Right atrium auricular region (tissue), 2 donors: ENCODE data around the gene SMC5. TPM values are rescaled to one million over a fixed set of nuclear protein-coding genes. Genes with fewer than 3 reads are reported as not detected.
"Not testable (repeated sequence)": the region's sequence is repeated elsewhere in the genome, so short reads cannot be mapped to it uniquely, and the experiment has no call there.

Experiments
- DNase-seq: peaks from one replicate; pipeline ENCODE4 v3.0.0-alpha.2; 2019; ENCODE audit warnings: low spot score
- H3K27ac ChIP-seq, 2 donors: fragments of 200-600 bp; sonication (generic); 1 replicate in 1 of 2; 2 replicates in 1 of 2; pipeline ENCODE4 v1.5.1; 2016 to 2019
- H3K27me3 ChIP-seq, 2 donors: fragments of 200-600 bp; sonication (generic); one replicate each; pipeline versions ENCODE4 v1.5.1 to v1.6.0; 2017 to 2019
- H3K36me3 ChIP-seq: fragments of 200-600 bp; sonication (generic); one replicate; pipeline ENCODE4 v1.5.1; 2016
- H3K4me1 ChIP-seq, 2 donors: fragments of 200-600 bp; sonication (generic); one replicate each; pipeline versions ENCODE4 v1.5.1 to v1.6.0; 2017 to 2019
- H3K4me3 ChIP-seq, 2 donors: fragments of 200-600 bp; sonication (generic); 1 replicate in 1 of 2; 2 replicates in 1 of 2; pipeline ENCODE4 v1.5.1; 2017 to 2019; ENCODE audit warnings: mild to moderate bottlenecking in 1 of 2, moderate library complexity in 1 of 2
- H3K9me3 ChIP-seq, 2 donors: fragments of 200-600 bp; sonication (generic); one replicate each; pipeline ENCODE4 v1.5.1; 2019
- total RNA-seq, 2 donors: library from RNA; depleted of rRNA; stranded (reverse); fragments of >200 nt; gene quantifications; one replicate each; pipeline ENCODE4 v1.1.0, GENCODE V29; 2016
- TF ChIP-seq, protein P1 (sequence below), 2 donors: fragments of 200-600 bp; sonication (generic); IDR thresholded peaks; one replicate each; pipeline ENCODE4 v1.5.1; 2019; ENCODE audit warnings: antibody characterized with exemption in 2 of 2

The SMC5 gene
- total RNA-seq, 2 donors from 2014 or later, result 11.4 to 15.0 TPM

DNA sequence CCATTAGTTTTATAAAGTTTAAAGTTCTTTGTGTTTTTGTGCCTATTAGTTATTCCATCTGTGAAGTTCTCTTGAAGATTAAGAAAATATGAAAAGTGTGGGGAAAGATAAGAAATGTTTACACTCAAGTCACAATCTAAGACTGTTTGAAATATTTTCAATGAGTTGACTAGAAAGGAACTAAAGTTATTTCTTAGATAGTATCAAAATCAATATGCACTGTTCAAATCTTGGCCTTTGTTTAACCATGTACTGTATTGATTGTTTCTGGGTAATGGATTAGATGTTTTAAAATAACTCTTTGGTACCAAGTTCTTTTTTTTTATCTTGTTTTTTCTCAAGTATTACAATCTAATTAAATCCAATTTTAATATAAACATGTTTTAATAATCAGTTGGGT lies 46.0 kb downstream of the SMC5 start:
- H3K36me3 ChIP-seq, result peaks cover 47% of the 10 kb centered on the region
- no peaks in the 10 kb centered on the region for H3K27me3 ChIP-seq
- H3K27ac ChIP-seq, result no peak overlapping the region
- no peak for DNase-seq
- no peaks in the 10 kb centered on the region for H3K9me3 ChIP-seq
- H3K4me1 ChIP-seq, result no peaks in the 10 kb centered on the region
- H3K4me3 ChIP-seq, result no peak overlapping the region
- TF ChIP-seq, protein P1, sequence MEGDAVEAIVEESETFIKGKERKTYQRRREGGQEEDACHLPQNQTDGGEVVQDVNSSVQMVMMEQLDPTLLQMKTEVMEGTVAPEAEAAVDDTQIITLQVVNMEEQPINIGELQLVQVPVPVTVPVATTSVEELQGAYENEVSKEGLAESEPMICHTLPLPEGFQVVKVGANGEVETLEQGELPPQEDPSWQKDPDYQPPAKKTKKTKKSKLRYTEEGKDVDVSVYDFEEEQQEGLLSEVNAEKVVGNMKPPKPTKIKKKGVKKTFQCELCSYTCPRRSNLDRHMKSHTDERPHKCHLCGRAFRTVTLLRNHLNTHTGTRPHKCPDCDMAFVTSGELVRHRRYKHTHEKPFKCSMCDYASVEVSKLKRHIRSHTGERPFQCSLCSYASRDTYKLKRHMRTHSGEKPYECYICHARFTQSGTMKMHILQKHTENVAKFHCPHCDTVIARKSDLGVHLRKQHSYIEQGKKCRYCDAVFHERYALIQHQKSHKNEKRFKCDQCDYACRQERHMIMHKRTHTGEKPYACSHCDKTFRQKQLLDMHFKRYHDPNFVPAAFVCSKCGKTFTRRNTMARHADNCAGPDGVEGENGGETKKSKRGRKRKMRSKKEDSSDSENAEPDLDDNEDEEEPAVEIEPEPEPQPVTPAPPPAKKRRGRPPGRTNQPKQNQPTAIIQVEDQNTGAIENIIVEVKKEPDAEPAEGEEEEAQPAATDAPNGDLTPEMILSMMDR (IDR thresholded peaks at IDR 0.05), result no peak

DNA sequence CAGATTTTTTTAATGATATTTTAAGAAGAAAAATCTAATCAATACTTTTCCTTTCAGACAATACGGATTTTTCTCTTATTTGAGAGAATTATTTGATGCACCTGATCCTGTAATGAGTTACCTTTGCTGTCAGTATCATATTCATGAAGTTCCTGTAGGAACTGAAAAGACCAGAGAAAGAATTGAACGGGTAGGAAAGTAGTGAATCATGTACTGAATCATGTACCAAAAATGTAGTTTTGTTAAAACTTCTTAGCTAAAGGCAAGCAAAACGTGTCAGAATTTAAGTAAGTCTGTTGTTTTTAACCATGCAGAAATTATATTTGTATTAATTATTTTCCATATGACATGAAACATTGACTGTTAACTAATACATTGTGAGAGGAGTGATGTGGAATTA lies 56.6 kb downstream of the SMC5 start:
- Histone ChIP-seq H3K27me3 (no peaks in the 10 kb centered on the region), H3K36me3 (peaks cover 49% of the 10 kb centered on the region), H3K4me3 (no peak overlapping the region), H3K4me1 (no peaks in the 10 kb centered on the region), H3K9me3 (no peaks in the 10 kb centered on the region), H3K27ac (no peak overlapping the region)
- TF ChIP-seq, protein P1 (IDR thresholded peaks at IDR 0.05), result no peak
- DNase-seq, result no peak

DNA sequence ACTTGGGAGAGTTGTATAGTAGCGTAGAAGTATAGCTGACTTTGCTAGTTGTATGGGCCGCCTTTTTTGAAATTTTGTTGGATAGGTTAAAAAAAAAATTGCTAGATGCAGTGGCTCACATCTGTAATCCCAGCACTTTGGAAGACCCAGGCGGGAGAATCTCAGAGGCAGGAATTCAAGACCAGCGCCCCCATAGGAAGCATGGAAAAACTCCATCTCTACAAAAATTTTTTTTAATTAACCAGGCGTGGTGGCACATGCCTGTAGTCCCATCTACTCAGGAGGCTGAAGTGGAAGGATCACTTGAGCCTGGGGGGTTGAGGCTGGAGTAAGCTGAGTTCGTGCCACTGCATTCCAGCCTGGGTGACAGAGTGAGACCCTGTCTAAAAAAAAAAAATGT lies 59.2 kb downstream of the SMC5 start:
- TF ChIP-seq, protein P1 (IDR thresholded peaks at IDR 0.05), result no peak
- DNase-seq, result no peak
- no peaks in the 10 kb centered on the region for H3K4me1 ChIP-seq
- H3K9me3 ChIP-seq, result no peaks in the 10 kb centered on the region
- no peak overlapping the region for H3K27ac ChIP-seq
- H3K36me3 ChIP-seq, result peaks cover 60% of the 10 kb centered on the region
- no peak overlapping the region for H3K4me3 ChIP-seq
- H3K27me3 ChIP-seq, result no peaks in the 10 kb centered on the region

DNA sequence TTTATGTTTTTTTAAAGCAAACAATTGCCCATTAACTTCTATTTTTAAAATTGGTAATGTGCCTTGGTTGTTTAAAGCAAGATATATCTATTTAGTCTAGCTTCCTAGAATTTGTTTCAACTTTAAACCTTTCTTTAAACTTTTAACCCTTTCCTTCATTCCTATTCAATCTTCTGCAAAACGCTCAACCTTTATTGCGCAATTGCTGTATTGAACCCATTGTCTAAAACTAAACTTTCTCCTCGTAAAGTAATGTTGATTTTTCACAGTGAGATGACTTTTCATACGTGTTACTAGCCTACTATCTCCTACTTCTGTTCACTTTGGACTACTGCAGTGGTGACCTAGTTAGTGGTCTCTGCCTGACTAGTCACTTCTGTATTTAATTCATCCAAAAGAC lies 63.3 kb downstream of the SMC5 start:
- TF ChIP-seq, protein P1 (IDR thresholded peaks at IDR 0.05), result no peak
- no peaks in the 10 kb centered on the region for H3K9me3 ChIP-seq
- no peak for DNase-seq
- H3K27me3 ChIP-seq, result no peaks in the 10 kb centered on the region
- no peak overlapping the region for H3K4me3 ChIP-seq
- no peaks in the 10 kb centered on the region for H3K4me1 ChIP-seq
- peaks cover 61% of the 10 kb centered on the region for H3K36me3 ChIP-seq
- no peak overlapping the region for H3K27ac ChIP-seq

DNA sequence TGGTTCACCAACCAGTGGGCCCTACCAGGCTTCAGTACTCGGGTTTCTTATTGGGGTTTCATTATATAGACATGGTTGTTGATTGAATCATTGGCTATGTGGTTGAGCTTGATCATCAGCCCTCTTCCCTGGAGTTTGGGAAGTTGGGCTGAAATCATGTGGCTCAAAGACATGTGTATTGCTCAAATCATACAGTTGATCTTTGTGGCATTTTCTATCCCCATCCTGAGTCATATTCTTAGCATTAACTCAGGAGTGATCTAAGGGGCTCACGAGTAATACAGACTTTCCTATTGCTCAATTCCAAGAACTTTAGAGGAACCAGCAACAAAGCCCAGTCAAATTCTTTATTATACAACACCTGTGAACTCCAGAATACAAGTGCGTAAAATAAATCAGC lies 66.2 kb downstream of the SMC5 start:
- H3K36me3 ChIP-seq, result peaks cover 71% of the 10 kb centered on the region
- TF ChIP-seq, protein P1 (IDR thresholded peaks at IDR 0.05), result no peak
- H3K4me3 ChIP-seq, result no peak overlapping the region
- no peak for DNase-seq
- no peaks in the 10 kb centered on the region for H3K9me3 ChIP-seq
- H3K27ac ChIP-seq, result no peak overlapping the region
- H3K4me1 ChIP-seq, result no peaks in the 10 kb centered on the region
- no peaks in the 10 kb centered on the region for H3K27me3 ChIP-seq

DNA sequence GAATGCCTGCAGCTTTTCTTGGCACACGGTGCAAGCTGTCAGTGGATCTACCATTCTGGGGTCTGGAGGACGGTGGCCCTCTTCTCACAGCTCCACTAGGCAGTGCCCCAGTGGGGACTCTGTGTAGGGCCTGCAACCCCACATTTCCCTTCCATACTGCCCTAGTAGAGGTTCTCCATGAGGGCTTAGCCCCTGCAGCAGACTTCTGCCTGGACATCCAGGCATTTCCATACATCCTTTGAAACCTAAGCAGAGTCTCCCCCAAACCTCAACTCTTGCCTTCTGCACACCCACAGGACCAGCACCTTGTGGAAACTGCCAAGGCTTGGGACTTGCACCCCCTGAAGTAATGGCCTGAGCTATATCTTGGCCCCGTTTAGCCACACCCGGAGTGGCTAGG lies 69.8 kb downstream of the SMC5 start:
- H3K4me1 ChIP-seq, H3K27ac ChIP-seq, H3K4me3 ChIP-seq, H3K27me3 ChIP-seq, H3K9me3 ChIP-seq, DNase-seq: not testable (repeated sequence)
- H3K36me3 ChIP-seq, result peaks cover 60% of the 10 kb centered on the region
